LNCaP clone FGC (cell line): ENCODE measurements around the gene NEK3.
"Not testable (repeated sequence)": the region's sequence is repeated elsewhere in the genome, so short reads cannot be mapped to it uniquely, and the experiment has no call there.

ENCODE experiments used
- DNase-seq: peaks from one replicate; pipeline ENCODE4 v3.0.0-alpha.2; 2011; ENCODE audit warnings: low read depth
- H3K4me3 ChIP-seq: 2 replicates; pipeline ENCODE4 v1.5.1; 2011; ENCODE audit warnings: mild to moderate bottlenecking, low read depth, low read length, control low read depth
- TF ChIP-seq, protein P1 (sequence below): IDR thresholded peaks from 2 replicates; pipeline ENCODE4 v1.5.1; 2012; ENCODE audit warnings: mild to moderate bottlenecking; ENCODE audit not compliant: control insufficient read depth, insufficient read depth; ENCODE audit errors: extremely low read depth

Gene NEK3

DNA sequence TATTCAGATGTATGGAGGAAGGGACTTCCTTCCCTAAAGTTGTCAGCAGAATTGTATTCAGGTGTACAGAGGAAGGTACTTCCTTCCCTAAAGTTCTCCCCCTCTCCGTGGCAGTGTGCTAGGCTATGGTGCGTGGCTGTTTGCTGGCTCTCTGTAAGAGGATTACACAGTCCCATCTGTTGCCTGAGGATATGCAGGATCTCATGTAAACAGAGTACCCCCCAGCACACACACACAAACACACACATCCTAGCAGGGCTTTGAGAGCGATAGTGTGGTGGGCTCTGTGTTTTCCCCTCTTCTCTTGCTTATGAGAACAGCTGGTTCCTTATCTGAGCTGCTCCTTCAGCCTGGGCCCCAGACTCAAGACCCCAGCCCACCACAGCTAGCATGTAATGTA, 40.8 kb downstream of the NEK3 start:
- TF ChIP-seq, protein P1, sequence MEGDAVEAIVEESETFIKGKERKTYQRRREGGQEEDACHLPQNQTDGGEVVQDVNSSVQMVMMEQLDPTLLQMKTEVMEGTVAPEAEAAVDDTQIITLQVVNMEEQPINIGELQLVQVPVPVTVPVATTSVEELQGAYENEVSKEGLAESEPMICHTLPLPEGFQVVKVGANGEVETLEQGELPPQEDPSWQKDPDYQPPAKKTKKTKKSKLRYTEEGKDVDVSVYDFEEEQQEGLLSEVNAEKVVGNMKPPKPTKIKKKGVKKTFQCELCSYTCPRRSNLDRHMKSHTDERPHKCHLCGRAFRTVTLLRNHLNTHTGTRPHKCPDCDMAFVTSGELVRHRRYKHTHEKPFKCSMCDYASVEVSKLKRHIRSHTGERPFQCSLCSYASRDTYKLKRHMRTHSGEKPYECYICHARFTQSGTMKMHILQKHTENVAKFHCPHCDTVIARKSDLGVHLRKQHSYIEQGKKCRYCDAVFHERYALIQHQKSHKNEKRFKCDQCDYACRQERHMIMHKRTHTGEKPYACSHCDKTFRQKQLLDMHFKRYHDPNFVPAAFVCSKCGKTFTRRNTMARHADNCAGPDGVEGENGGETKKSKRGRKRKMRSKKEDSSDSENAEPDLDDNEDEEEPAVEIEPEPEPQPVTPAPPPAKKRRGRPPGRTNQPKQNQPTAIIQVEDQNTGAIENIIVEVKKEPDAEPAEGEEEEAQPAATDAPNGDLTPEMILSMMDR = no peak
- no peak overlapping the region for H3K4me3 ChIP-seq
- DNase-seq = no peak

DNA sequence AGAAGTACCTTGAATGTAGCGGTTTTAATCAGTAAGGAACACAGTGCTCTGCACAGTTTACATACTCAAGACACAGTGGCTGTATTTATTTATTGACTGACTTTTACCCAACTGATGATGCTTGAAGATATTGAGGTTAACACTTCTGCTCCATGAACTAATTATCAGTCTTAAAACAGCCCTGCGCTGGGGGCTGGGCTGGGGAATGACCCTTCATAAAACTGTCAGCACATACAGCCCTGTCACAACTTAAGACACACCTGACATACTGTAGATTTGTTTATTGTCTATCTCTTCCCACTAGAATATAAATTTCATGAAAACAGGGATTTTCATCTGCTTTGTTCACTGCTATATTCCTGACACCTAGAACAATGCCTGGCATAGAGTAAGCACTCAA, 41.3 kb downstream of the NEK3 start:
- no peak for DNase-seq
- H3K4me3 ChIP-seq = no peak overlapping the region
- TF ChIP-seq, protein P1 = no peak

DNA sequence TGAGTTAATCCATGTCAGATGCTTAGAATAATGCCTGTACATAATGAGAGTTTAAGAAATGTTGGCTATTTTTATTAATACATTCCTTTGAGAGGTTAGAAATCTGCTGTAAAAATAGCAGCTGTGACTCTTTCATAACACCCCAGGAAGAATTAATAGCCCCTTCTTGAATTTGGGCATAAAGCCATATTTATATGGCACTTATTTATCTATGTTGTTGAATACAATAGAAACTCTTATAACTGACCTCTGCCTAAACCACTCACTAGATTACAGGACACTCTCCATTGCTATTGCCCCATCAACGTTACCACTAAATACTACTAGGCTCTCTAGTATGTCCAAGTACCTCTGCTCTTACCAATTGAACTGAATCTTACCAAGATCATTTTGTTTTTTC, 46.8 kb downstream of the NEK3 start:
- no peak for DNase-seq
- no peak overlapping the region for H3K4me3 ChIP-seq
- TF ChIP-seq, protein P1 = no peak

DNA sequence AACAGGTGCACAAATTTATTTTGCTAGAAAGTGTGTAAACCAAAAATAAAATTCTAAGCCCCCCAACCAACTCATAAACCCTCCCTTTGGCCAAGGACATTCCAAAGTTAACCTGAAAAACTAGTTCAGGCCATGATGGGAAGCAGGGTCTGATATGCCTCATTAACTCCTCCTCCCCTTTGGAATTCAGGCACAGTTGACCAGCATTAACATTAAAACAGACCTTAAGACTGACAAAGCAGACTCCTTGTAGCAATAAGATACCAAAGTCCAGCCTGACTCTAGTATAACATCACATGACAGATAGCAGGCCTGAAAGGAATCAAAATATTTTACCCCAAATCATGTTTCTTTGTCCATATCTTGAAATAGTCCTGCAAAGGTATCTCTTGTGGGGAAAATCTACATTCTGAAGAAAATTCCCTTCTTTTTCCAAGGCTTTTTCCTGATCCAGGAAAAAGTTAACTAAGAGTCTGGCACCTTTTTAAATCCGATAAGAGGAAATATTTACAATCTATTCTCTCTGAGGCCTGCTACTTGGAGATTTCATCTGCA, 50.2 kb downstream of the NEK3 start:
- no peak overlapping the region for H3K4me3 ChIP-seq
- DNase-seq = no peak
- TF ChIP-seq, protein P1 = no peak

DNA sequence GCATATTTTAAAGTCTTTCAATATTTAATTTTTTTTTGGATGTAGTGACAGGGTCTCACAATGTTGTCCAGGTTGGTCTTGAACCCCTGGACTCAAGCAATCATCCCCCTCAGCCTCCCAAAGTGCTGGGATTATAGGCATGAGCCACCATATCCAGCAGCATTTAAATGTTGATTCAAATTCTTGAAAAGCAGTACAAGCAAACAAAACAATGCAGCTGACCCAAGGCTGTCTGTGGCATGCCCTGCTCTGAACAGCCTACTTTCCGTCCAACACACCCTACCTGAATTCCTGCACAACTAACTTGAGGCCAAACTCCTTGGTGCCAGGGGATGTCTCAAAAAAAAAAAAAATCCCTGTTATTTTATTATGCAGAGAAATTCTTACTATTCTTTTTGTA, 53.6 kb downstream of the NEK3 start:
- no peak for DNase-seq
- TF ChIP-seq, protein P1 = no peak
- no peak overlapping the region for H3K4me3 ChIP-seq

DNA sequence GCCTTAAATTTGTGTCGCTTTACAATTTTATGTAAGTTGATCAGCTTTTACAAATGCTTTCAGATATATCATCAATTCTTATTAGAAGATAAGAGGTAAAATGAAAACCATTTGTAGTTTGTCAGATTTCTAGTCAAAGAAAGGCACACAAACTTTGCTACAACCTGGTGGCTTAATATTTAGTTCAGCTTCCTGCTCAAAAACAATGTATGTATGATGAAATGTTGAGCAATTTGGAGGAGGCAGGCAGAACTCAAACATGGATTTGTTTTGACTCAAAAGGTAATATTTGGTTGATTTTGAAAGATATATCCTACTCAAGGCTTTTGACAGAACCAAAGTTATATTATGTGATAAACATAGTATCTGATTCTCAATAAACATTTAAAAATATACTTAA, 54.8 kb downstream of the NEK3 start:
- DNase-seq = no peak
- TF ChIP-seq, protein P1 = no peak
- no peak overlapping the region for H3K4me3 ChIP-seq

DNA sequence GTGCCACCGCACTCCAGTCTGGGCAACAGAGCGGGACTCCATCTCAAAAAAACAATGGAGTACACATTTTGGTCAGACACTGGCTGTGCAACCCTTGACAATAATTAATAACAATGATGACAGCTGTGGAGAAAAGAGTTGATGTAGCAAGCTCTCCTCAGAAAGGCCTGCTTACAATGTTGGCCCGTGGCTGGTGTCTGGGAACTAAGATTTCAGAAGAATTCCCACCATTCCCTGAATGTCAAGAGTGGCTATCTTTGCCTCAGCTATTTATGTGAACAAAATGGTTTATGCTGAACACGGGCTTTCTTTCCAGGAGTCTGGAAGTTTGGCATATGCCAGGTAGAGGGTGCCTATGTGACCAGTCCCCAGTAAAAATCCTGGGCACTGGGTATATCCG, 56.0 kb downstream of the NEK3 start:
- H3K4me3 ChIP-seq = no peak overlapping the region
- TF ChIP-seq, protein P1 = no peak
- DNase-seq = no peak

DNA sequence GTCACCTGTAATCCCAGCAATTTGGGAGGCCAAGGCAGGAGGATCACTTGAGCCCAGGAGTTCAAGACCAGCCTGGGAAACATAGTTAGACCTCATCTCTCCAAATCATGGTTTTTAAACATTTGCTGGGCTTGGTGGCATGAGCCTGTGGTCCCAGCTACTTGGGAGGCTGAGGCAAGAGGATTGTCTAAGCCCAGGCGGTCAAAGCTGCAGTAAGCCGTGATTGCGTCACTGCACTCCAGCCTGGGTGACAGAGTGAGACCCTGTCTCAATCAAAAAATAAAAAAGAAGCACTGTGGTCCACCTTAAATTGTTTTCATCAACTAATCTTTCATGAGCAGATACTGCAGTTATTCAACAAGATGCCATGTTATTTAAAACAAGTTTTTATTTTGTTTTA, 57.0 kb downstream of the NEK3 start:
- H3K4me3 ChIP-seq, DNase-seq: not testable (repeated sequence)
